Measurements from ENCODE around the gene RBBP8.
"Not testable (repeated sequence)": the region's sequence is repeated elsewhere in the genome, so short reads cannot be mapped to it uniquely, and the experiment has no call there.

The RBBP8 gene

DNA sequence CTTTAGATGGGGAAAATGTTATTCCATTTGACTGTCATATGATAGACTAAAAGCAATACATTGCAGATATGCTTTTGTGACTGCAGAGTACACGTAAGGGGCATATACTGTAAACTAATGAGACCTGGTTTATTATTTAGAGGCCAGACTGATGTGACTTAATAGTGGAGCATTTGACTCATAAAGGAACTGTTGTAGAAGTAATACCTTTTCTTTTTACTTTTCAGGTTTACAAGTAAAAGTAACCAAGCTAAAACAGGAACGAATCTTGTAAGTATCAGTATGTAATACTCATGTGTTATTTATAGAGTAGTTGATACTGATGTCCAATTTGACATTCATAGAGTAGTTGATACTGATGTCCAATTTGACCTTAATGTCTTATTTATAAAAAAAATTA is 13.1 kb downstream of the RBBP8 start:
- H3K4me3 ChIP-seq (replicated peaks; ENCODE audit: low read depth, low read length): no peak overlapping the region
- no peaks in the 10 kb centered on the region for H3K27me3 ChIP-seq (replicated peaks; ENCODE audit: control insufficient read depth, insufficient read depth, low read length)
- no peak for DNase-seq (ENCODE audit: extremely low read depth, insufficient read length)
- TF ChIP-seq, protein P1, sequence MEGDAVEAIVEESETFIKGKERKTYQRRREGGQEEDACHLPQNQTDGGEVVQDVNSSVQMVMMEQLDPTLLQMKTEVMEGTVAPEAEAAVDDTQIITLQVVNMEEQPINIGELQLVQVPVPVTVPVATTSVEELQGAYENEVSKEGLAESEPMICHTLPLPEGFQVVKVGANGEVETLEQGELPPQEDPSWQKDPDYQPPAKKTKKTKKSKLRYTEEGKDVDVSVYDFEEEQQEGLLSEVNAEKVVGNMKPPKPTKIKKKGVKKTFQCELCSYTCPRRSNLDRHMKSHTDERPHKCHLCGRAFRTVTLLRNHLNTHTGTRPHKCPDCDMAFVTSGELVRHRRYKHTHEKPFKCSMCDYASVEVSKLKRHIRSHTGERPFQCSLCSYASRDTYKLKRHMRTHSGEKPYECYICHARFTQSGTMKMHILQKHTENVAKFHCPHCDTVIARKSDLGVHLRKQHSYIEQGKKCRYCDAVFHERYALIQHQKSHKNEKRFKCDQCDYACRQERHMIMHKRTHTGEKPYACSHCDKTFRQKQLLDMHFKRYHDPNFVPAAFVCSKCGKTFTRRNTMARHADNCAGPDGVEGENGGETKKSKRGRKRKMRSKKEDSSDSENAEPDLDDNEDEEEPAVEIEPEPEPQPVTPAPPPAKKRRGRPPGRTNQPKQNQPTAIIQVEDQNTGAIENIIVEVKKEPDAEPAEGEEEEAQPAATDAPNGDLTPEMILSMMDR (IDR thresholded peaks at IDR 0.05; ENCODE audit: insufficient read depth, low read length, poor library complexity, severe bottlenecking): no peak
- H3K36me3 ChIP-seq (ENCODE audit: control insufficient read depth, insufficient read depth, low read length): no peaks in the 10 kb centered on the region; the same call in 1 of the 2 replicates

DNA sequence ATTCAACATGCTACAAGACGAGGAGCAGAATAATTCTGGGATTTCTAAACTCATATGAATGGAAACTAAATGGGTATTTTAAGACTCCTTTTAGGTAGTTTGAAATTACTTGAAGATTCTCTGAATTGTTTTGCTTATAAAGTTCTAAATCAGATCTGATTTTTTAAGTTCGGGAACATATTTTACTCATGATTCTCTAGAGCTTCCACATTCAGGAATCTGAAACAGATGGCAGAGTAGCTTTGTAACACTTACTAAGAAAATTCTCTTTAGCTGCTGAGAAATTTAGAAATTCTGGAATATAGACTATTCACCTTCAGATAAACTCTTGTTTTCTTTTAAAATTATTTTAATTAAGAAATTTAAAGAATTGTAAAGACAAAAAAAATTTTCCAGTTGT is 13.7 kb downstream of the RBBP8 start:
- DNase-seq (ENCODE audit: extremely low read depth, insufficient read length): no peak
- peaks cover 2% of the 10 kb centered on the region for H3K36me3 ChIP-seq (ENCODE audit: control insufficient read depth, insufficient read depth, low read length)
- H3K27me3 ChIP-seq (replicated peaks; ENCODE audit: control insufficient read depth, insufficient read depth, low read length): no peaks in the 10 kb centered on the region
- no peak overlapping the region for H3K4me3 ChIP-seq (replicated peaks; ENCODE audit: low read depth, low read length)
- TF ChIP-seq, protein P1 (IDR thresholded peaks at IDR 0.05; ENCODE audit: insufficient read depth, low read length, poor library complexity, severe bottlenecking): no peak

- Histone ChIP-seq H3K27me3 (replicated peaks; ENCODE audit: control insufficient read depth, insufficient read depth, low read length) (no peaks in the 10 kb centered on the region), H3K4me3 (replicated peaks; ENCODE audit: low read depth, low read length) (no peak overlapping the region), H3K36me3 (ENCODE audit: control insufficient read depth, insufficient read depth, low read length) (peaks cover 2% of the 10 kb centered on the region)
- TF ChIP-seq, protein P1 (IDR thresholded peaks at IDR 0.05; ENCODE audit: insufficient read depth, low read length, poor library complexity, severe bottlenecking): no peak
- no peak for DNase-seq (ENCODE audit: extremely low read depth, insufficient read length)
Observed at GRCh38 chr18:22951823-22952222, 18.7 kb downstream of the RBBP8 start.

GRCh38 chr18:22952525-22952924 is 19.4 kb downstream of the RBBP8 start:
- H3K4me3 ChIP-seq (replicated peaks; ENCODE audit: low read depth, low read length): no peak overlapping the region
- TF ChIP-seq, protein P1 (IDR thresholded peaks at IDR 0.05; ENCODE audit: insufficient read depth, low read length, poor library complexity, severe bottlenecking): no peak
- no peak for DNase-seq (ENCODE audit: extremely low read depth, insufficient read length)
- H3K27me3 ChIP-seq (replicated peaks; ENCODE audit: control insufficient read depth, insufficient read depth, low read length): no peaks in the 10 kb centered on the region
- peaks cover 2% of the 10 kb centered on the region for H3K36me3 ChIP-seq (ENCODE audit: control insufficient read depth, insufficient read depth, low read length)

DNA sequence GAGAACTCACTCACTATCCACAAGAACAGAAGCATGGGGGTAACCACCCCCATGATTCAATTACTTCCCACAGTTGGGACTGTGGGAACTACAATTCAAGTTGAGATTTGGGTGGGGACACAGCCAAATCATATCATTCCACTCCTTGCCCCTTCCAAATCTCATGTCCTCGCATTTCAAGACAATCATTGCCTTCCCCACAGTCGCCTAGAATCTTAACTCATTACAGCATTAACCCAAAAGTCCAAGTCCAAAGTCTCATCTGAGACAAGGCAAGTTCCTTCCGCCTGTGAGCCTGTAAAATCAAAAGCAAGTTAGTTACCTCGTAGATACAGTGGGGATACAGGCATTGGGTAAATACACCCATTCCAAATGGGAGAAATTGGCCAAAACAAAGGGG is 20.9 kb downstream of the RBBP8 start:
- H3K4me3 ChIP-seq (replicated peaks; ENCODE audit: low read depth, low read length); H3K36me3 ChIP-seq (ENCODE audit: control insufficient read depth, insufficient read depth, low read length); DNase-seq (ENCODE audit: extremely low read depth, insufficient read length); H3K27me3 ChIP-seq (replicated peaks; ENCODE audit: control insufficient read depth, insufficient read depth, low read length): not testable (repeated sequence)

GRCh38 chr18:22956226-22956625 is 23.1 kb downstream of the RBBP8 start:
- no peaks in the 10 kb centered on the region for H3K27me3 ChIP-seq (replicated peaks; ENCODE audit: control insufficient read depth, insufficient read depth, low read length)
- TF ChIP-seq, protein P1 (IDR thresholded peaks at IDR 0.05; ENCODE audit: insufficient read depth, low read length, poor library complexity, severe bottlenecking): no peak
- no peak for DNase-seq (ENCODE audit: extremely low read depth, insufficient read length)
- H3K4me3 ChIP-seq (replicated peaks; ENCODE audit: low read depth, low read length): no peak overlapping the region
- H3K36me3 ChIP-seq (ENCODE audit: control insufficient read depth, insufficient read depth, low read length): peaks cover 2% of the 10 kb centered on the region

Measured in GM06990 (cell line).